GM12878 (cell line): ENCODE measurements around the gene ATXN1. TPM values are rescaled to one million over a fixed set of nuclear protein-coding genes. Genes with fewer than 3 reads are reported as not detected.

Source experiments
- EZH2 ChIP-seq: IDR thresholded peaks from 2 replicates; pipeline ENCODE4 v1.6.1; 2012; ENCODE audit warnings: low read depth, mild to moderate bottlenecking, control low read depth, inconsistent platforms, low read length, borderline replicate concordance; ENCODE audit not compliant: control insufficient read depth
- NRF1 ChIP-seq: conservative IDR thresholded peaks from 2 replicates; pipeline ENCODE4 v1.6.1; 2011; ENCODE audit warnings: mild to moderate bottlenecking, low read depth, low read length, improper control_type of control experiment
- TCF7 ChIP-seq: IDR thresholded peaks from 2 replicates; pipeline ENCODE4 v1.6.1; 2014; ENCODE audit warnings: antibody characterized with exemption, borderline replicate concordance
- polyA plus RNA-seq, 11 experiments: library from polyadenylated mRNA; depleted of rRNA in 4 of 11; unstranded in 6 of 11; stranded (reverse) in 5 of 11; fragments of >200 nt; fragmentation: Nextera tagmentation in 4 of 11; fragmentation: Illumina TruSeq in 1 of 11; extraction: Ambion mirVana in 4 of 11; extraction: Trizol in 1 of 11; gene quantifications; 1 replicate in 1 of 11; 2 replicates in 10 of 11; pipeline versions ENCODE4 v1.2.1 to v1.2.3, GENCODE V29; 2011 to 2016; ENCODE audit warnings: inconsistent platforms in 2 of 11, missing spikeins in 2 of 11, low read depth in 1 of 11
- total RNA-seq, 4 experiments: library from RNA; depleted of rRNA in 3 of 4; stranded (reverse); fragments of >200 nt in 3 of 4; fragmentation: Illumina TruSeq in 1 of 4; extraction: Trizol in 1 of 4; gene quantifications; 2 replicates each; pipeline versions ENCODE4 v1.2.1 to v1.2.3, GENCODE V29; 2013 to 2021
- TF ChIP-seq, protein P1 (sequence below): fragments of 450-650 bp; IDR thresholded peaks from 2 replicates; pipeline ENCODE4 v1.6.1; 2017; ENCODE audit warnings: mild to moderate bottlenecking, moderate library complexity
- TF ChIP-seq, protein P2 (sequence below): IDR thresholded peaks from 2 replicates; pipeline ENCODE4 v1.6.1; 2011; ENCODE audit warnings: borderline replicate concordance, low read depth, mild to moderate bottlenecking, moderate library complexity, mixed read lengths, low read length; ENCODE audit not compliant: insufficient read depth; ENCODE audit errors: extremely low read length

Gene ATXN1
- total and polyA plus RNA-seq, 10 of the 15 experiments (the other 5 are each of a cell fraction or from before 2014, with no cell fraction given): 12.2 to 51.2 (median 20.5) TPM

DNA sequence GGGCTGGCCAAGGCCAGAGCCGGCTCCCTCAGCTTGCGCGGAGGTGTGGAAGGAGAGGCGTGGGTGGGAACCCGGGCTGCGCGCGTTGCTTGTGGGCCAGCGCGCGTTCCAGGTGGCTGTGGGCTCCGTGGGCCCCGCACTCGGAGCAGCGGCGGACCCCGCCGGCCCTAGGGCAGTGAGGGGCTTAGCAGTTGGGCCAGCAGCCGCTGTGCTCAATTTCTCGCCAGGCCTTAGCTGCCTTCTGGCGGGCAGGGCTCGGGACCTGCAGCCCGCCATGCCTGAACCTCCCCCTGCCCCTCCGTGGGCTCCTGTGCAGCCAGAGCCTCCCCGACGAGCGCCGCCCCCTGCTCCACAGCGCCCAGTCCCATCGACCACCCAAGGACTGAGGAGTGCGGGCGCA lies 414.4 kb downstream of the ATXN1 start (continued):
- TF ChIP-seq, protein P1, sequence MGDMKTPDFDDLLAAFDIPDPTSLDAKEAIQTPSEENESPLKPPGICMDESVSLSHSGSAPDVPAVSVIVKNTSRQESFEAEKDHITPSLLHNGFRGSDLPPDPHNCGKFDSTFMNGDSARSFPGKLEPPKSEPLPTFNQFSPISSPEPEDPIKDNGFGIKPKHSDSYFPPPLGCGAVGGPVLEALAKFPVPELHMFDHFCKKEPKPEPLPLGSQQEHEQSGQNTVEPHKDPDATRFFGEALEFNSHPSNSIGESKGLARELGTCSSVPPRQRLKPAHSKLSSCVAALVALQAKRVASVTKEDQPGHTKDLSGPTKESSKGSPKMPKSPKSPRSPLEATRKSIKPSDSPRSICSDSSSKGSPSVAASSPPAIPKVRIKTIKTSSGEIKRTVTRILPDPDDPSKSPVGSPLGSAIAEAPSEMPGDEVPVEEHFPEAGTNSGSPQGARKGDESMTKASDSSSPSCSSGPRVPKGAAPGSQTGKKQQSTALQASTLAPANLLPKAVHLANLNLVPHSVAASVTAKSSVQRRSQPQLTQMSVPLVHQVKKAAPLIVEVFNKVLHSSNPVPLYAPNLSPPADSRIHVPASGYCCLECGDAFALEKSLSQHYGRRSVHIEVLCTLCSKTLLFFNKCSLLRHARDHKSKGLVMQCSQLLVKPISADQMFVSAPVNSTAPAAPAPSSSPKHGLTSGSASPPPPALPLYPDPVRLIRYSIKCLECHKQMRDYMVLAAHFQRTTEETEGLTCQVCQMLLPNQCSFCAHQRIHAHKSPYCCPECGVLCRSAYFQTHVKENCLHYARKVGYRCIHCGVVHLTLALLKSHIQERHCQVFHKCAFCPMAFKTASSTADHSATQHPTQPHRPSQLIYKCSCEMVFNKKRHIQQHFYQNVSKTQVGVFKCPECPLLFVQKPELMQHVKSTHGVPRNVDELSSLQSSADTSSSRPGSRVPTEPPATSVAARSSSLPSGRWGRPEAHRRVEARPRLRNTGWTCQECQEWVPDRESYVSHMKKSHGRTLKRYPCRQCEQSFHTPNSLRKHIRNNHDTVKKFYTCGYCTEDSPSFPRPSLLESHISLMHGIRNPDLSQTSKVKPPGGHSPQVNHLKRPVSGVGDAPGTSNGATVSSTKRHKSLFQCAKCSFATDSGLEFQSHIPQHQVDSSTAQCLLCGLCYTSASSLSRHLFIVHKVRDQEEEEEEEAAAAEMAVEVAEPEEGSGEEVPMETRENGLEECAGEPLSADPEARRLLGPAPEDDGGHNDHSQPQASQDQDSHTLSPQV: no peak
- TF ChIP-seq NRF1 (no peak), TCF7 (no peak), EZH2 (no peak)
- TF ChIP-seq, protein P2, sequence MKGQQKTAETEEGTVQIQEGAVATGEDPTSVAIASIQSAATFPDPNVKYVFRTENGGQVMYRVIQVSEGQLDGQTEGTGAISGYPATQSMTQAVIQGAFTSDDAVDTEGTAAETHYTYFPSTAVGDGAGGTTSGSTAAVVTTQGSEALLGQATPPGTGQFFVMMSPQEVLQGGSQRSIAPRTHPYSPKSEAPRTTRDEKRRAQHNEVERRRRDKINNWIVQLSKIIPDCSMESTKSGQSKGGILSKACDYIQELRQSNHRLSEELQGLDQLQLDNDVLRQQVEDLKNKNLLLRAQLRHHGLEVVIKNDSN: no peak
